Fibroblast of pulmonary artery (primary cell): ENCODE results near the gene SCN4B.
"Not testable (repeated sequence)": the region's sequence is repeated elsewhere in the genome, so short reads cannot be mapped to it uniquely, and the experiment has no call there.

Experiments
- DNase-seq: peaks from one replicate; pipeline ENCODE4 v3.0.0-alpha.2; 2010; ENCODE audit warnings: low read depth
- H3K4me3 ChIP-seq: replicated peaks from 2 replicates; pipeline ENCODE4 v1.5.1; 2011; ENCODE audit warnings: low read depth, mild to moderate bottlenecking, control low read depth, low read length, moderate library complexity
- TF ChIP-seq, protein P1 (sequence below): IDR thresholded peaks from 2 replicates; pipeline ENCODE4 v1.5.1; 2011; ENCODE audit warnings: mild to moderate bottlenecking, control low read depth, low read length, inconsistent platforms; ENCODE audit errors: missing control alignments

SCN4B gene

DNA sequence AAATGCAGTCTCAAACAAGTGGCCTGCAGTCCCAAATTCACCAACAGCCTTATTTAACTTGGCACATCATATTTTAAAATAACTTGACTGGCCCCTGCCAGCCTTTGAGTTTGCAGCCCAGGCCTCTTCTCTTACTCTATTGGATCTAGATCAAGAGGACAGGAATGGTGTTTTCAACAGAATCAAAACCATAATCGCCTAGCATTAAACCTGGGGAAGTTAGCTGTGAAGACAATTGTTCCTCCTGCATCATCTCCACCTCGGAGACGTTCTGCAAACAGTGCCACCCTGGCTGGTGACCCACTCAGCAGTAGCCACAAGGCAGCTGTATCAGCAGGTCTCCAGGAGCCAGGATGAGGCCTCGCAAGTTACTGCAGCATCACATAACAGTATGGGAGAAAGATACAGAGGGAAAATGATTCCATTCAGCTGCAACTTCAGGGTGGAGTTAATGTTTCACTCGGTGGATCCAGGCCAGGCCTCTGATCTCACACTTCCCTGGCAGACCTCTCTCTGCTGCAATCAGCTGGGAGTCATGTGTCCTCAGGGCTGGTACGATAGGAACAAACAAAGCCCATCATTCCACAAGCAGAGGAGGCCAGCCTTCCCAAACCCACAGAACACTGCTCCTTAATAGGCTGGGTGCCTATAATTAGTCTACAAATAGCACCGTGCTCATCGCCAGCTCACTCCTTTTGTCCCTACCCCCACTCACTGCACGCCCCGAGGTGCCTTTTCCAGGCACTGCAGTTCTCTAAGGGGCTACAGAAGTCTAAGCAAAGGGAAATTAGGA lies 42.4 kb upstream of the SCN4B start:
- TF ChIP-seq, protein P1, sequence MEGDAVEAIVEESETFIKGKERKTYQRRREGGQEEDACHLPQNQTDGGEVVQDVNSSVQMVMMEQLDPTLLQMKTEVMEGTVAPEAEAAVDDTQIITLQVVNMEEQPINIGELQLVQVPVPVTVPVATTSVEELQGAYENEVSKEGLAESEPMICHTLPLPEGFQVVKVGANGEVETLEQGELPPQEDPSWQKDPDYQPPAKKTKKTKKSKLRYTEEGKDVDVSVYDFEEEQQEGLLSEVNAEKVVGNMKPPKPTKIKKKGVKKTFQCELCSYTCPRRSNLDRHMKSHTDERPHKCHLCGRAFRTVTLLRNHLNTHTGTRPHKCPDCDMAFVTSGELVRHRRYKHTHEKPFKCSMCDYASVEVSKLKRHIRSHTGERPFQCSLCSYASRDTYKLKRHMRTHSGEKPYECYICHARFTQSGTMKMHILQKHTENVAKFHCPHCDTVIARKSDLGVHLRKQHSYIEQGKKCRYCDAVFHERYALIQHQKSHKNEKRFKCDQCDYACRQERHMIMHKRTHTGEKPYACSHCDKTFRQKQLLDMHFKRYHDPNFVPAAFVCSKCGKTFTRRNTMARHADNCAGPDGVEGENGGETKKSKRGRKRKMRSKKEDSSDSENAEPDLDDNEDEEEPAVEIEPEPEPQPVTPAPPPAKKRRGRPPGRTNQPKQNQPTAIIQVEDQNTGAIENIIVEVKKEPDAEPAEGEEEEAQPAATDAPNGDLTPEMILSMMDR: no peak
- no peak overlapping the region for H3K4me3 ChIP-seq
- peak; percentile 76 for DNase-seq

DNA sequence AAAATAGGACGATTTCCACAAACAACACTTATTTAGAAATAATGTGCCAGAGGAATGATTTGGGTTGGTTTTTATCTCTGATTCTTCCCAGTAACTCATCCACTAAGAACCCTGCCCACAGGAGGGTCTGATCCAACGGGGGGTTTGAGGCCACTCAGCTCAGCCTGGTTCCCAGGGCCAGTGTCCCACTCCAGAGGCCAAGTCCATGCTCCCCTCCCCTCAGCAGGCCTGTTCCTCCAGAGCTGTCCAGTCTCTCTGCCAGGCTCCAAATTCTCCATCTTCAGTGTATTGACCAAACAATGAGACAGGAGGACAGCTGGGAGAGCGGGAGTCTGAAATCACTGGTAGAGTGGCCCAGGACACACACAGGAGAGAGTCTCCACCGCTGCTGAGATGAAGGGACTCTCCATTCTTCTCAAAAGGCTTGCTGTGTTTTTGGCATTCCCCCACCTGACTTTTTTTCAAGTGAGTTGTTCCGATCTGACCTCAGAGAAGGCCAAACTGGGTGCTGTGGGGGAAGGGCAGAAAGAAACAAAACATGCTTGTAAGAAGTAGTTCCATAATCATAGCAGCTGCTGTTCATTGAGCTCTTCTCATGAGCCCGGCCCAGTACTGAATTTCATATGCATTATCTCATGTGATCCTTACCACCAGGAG lies 41.4 kb upstream of the SCN4B start:
- TF ChIP-seq, protein P1: no peak
- DNase-seq: no peak
- no peak overlapping the region for H3K4me3 ChIP-seq

GRCh38 chr11:118192817-118193216 lies 40.2 kb upstream of the SCN4B start:
- not testable (repeated sequence) for DNase-seq, H3K4me3 ChIP-seq

GRCh38 chr11:118190942-118191506 lies 38.4 kb upstream of the SCN4B start:
- not testable (repeated sequence) for DNase-seq, H3K4me3 ChIP-seq

- TF ChIP-seq, protein P1: no peak
- DNase-seq: no peak
- no peak overlapping the region for H3K4me3 ChIP-seq
Measured at GRCh38 chr11:118186346-118187107, 33.9 kb upstream of the SCN4B start.

DNA sequence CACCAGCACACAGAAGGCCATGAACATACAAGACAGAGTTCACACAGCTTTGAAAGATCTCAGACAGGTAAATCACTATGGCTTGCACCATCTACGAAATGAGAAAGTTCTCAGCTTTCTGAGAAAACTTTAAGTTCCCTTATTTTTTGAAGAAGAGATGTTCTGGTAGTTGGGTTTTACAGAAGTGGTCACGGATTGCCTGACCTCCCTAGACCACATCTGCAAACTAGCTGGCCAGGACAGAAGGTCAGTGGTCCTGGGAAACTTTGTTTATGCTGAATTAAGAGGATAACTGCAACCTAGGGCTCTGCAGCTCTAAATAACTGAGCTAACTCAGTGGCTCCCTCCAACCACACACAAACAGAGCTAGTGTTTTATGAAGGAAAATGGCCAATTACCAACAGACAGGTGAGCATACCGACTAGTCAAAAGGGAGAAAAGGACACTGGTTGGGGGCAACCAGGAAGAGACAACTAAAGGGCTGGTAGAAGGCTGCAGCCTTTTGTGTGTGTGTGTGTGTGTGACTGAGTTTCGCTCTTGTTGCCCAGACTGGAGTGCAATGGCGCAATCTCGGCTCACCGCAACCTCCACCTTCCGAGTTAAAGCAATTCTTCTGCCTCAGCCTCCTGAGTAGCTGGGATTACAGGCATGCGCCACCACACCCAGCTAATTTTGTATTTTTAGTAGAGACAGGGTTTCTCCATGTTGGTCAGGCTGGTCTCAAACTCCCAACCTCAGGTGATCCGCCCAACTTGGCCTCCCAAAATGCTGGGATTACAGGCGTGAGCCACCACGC lies 32.4 kb upstream of the SCN4B start:
- no peak for DNase-seq
- TF ChIP-seq, protein P1: no peak
- no peak overlapping the region for H3K4me3 ChIP-seq

DNA sequence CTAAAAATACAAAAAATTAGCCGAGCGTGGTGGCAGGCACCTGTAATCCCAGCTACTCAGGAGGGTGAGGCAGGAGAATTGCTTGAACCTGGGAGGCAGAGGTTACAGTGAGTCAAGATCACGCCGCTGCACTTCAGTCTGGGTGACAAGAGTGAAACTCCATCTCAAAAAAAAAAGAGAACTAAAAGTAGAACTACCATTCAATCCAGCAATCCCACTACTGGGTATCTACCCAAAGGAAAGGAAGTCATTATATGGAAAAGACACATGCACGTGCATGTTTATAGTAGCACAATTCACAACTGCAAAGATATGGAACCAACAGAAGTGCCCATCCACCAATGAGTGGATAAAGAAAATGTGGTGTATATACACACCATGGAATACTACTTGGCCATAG lies 31.1 kb upstream of the SCN4B start:
- not testable (repeated sequence) for H3K4me3 ChIP-seq, DNase-seq

GRCh38 chr11:118180300-118180703 lies 27.7 kb upstream of the SCN4B start:
- peak; percentile 11 for DNase-seq
- no peak overlapping the region for H3K4me3 ChIP-seq
- TF ChIP-seq, protein P1: no peak
